TTC549 (cell line): ENCODE results near the gene DRG2.

Experiments used
- FAIRE-seq: peaks from 2 replicates; lab custom pipeline; 2012; peaks lifted over from hg19 to GRCh38; lab: Jason Lieb, UNC

Gene DRG2, protein sequence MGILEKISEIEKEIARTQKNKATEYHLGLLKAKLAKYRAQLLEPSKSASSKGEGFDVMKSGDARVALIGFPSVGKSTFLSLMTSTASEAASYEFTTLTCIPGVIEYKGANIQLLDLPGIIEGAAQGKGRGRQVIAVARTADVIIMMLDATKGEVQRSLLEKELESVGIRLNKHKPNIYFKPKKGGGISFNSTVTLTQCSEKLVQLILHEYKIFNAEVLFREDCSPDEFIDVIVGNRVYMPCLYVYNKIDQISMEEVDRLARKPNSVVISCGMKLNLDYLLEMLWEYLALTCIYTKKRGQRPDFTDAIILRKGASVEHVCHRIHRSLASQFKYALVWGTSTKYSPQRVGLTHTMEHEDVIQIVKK

DNA sequence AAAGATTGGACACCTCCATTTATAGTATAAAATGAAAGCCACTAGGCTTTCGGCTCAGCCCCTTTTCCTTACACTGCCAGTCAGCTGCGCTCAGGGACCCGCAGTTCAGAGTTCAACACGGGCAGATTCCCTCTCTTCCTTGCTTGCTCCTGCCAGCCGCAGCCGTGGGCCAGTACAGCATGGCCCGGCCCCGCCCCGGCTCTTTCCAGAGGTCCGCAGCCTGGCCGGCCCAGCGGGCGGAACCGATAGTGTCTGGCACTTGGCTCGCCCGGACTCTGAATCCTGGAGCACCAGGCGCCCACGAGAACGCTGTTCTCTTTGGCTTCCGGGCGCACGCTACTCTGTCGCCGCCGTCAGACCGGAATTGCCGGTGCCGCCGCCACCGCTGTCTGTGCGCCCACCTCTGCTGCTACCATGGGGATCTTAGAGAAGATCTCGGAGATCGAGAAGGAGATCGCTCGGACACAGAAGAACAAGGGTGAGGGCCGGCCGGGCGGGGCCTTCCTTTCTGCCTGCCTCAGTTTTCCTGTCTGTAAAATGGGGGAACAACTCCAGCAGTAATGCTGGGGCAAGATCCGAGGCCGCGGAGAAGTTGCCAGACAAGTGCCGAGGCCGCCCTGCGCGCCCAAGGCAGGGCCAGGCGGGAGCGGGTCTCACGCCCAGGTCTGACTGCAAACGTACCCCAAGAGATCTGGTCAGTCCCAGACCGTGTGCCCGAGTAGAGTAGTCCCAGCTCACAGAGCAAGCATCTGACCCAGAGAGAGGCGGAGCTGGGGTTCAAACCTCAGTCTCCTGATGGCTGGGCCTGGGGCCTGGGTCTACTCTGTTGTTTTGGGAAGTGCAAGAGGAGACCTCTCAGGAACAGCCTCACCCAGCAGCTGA, at the start of gene DRG2:
Gene DRG2, plus strand, starts transcription at position 339 of the 882 bp plus-strand sequence. Its CDS starts 76 bp downstream, at position 415.
- no peak for FAIRE-seq

DNA sequence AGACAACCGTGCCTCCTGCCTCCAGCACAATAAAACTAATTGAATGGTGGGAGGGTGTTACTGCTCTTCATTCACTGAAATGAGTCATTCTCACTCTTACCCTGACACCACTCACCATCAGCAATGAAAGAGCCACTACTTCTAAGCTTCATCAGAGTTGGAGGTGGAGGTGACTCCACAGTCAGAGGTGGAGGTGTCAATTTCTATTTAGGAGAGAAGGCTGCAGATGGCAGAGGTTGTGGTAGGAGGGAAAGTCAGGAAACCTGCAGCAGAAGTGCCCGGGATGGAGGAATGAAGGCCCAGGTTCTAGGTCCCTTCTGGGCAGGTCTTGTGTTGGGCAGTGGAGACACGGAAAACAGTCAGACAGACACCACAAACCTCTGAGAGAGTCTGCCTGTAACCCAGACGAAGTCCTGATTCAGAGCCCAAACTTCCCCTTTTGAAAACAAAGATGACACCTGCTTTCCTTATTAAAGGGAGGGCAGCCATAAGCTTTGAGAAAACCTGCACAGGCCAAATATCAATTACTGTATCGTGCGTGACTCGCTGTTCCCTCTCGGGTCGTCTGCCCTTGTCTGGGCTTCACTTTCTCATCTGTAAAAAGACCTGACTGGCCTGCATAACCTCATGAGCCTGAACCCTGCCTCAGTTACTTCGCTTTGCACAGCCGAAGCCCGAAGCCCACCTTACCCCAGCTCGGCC, 49.4 kb upstream of the DRG2 start:
- FAIRE-seq = no peak

DNA sequence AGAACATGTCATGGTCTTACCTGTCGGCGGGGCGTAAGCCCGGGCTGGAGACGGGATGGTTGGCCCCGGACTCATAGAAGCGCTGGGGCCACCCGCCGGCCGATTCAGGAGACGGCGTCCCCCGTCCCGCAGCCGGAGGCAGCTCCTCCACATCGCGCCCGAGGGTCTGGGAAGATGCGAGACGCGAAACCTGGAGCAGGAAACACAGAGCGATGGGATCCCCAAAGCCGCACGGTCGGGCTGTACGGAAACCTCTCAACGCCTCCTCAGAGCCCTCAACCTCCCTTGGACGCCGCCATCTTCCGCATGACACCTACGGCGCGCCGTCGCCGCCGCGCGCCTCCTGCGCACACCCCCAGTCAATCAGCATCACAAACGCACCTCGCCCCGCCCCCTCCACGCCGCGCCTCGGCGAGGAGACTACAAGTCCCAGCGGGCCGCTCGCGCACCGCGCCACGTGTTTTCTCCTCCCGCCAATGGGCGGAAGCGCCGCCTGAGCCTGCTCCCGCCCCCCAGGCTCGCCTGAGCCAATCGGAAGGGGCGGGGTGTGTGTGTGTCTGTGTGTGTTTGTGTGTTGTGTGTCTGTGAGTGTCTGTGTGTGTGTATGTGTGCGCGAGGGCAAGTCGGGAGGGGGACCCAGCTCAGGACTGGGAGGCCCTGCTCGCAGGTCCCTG, 48.8 kb upstream of the DRG2 start, which contains the start of the genes ATPAF2 and GID4:
Gene ATPAF2, minus strand, starts transcription at position 308 of the 674 bp plus-strand sequence. Its CDS starts 155 bp downstream, at position 153.
Gene GID4, plus strand, starts transcription at position 548 of the 674 bp plus-strand sequence. Its CDS starts 57 bp downstream, at position 605.
- peak; percentile 90 for FAIRE-seq

DNA sequence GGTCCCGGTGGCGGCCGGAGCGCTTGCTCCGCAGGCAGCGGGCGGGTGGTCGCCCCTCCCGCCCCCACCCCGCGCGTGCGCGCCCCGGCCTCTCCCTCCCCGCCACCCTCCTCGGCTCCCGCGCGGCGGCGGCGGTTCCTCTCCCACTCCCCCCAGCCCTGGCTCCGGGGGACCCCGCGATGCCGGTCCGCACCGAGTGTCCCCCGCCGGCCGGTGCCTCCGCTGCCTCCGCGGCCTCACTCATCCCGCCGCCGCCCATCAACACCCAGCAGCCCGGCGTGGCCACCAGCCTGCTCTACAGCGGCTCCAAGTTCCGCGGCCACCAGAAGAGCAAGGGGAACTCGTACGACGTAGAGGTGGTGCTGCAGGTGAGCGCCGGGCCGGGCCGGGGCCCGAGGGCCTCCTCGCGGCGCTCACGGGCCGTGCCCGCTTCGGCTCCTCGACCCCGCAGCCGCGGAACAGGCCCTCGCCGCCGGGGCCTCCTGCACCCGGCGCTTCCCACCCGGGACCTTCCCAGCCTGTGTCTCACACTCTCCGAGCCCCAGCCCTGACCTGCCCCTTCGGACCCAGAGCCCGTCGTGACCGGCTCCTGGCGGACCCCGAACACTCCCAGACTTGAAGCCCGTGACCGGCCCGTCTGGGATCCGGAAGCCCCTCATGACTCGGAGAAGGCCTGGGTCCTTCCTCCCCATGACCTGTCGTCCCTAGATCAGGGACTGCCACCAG, 48.0 kb upstream of the DRG2 start:
- no peak for FAIRE-seq

DNA sequence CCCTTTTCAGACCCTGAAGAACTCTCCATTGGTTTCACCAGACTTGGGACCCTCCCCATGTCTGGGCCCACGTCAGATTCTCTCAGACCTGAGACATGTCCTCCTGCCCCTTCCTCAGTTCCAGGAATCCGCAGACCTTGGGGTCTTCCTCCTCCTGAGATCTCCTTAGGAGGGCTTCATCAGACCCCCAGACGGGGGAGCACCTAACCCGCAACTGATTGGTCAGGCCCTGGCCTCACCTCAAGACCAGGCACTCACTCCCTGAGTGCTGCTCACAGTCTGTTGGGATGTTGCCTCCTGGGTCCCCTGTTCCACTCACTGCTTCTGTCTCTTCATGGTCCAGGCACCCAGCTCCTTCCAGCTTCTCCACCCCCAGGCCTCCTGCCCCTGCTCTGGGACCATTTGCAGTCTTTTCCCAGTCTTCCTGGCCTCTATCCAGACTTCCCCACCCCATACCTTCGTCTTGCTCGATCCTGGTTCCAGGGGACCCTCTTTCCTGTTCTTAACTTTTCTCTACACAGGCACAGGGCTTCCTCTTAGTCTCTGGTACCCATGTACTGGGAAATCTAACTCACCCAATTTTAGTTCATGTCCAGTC, 47.4 kb upstream of the DRG2 start:
- no peak for FAIRE-seq

DNA sequence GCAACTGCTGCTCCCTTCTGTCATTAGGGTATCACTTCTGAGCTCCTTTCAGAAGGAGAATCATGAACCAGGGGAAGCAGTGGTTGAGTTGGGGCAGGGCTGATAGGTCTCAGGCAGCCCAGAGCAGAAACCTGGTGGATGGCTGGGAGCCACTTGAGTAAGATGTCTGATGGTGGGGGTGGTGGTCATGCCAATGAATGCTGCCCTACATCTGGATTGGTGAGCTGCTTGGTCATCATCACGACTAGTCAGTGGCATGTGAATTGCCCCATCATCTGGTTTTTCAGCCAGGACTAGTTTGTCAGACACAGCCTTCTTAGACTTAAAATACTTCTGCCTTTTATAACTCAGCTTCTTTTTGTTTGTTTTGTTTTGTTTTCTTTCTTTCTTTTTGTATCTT, 46.0 kb upstream of the DRG2 start:
- no peak for FAIRE-seq

DNA sequence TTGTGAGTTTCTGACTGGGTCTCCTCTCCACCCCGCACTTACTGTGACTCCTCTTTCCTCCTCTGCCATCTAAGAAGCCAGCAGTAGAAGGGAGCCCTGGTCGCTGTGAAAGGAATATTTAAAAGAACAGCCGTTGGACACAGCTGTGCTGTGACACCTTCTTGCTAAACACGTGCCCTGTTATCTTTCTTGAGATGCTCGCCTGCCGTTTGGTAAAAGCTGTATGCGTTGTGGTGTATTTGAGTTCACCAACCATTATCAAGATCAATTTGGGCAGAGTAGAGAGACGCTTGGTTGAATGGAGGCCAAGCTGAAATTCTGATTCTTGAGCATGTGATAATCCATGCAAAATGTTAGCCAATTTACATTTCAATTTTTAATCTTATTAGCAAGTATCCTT, 44.8 kb upstream of the DRG2 start:
- FAIRE-seq = no peak

DNA sequence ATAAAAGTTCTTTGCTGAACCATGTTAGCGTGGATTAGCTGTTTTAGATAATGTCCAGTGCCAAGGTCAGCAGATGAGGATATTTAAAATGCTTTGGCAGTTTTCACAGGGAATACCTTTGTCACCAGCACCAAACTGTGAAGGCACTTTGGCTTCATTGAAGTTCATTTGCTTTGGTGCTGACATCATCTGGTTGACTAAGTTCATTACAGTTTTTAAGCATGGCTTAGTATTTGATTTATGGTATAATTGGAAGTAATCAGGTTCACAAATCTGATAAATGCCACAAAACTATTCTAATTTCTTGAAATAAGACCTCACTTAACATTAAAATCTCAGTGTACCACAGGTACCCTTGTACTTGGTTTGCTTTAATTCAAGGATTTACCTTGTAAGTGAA, 44.3 kb upstream of the DRG2 start:
- no peak for FAIRE-seq

DNA sequence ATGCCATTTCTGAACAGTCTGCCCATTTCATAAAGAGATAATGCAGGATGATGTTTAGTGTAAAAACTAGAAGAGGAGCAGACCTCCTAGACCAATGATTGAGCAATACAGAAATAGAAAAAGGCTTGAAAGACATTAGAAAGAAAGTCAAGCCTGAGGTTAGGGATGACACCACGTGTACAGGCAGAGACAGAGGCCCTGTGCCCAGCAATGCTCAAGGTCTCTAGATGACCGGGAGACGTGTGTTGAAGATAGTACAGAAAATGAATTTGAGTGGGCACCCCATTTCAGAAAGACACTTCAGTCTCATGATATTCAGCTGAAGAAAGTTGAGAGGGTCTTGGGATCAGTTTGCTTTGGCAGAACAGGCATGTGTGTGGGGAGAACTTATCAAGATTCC, 43.1 kb upstream of the DRG2 start:
- FAIRE-seq = no peak

DNA sequence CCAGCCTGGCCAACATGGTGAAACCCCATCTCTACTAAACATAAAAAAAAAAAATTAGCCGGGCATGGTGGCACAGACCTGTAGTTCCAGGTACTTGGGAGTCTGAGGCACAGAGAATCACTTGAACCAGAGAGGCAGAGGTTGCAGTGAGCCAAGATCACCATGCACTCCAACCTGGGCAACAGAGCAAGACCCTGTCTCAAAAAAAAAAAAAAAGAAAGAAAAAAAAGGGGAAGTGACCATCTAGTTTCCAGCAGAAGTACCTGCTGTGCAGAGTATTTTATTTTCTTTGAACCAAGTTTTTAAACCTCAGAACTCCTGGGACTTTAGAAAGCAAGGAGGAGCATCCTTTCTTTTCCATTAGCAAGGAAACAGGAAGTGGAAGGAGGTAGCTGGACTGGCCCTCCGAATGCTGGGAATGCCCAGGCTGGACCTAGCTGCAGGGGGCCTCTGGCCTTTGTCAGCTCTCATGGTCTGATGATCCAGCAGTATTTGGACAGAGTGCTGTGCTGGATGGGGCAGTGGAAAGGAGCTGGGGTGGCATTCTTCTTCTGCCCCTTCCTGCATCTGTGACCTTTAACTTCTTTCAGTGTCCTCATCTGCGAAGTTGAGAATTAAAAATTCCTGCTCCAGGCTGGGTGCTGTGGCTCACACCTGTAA, 41.9 kb upstream of the DRG2 start:
- FAIRE-seq = no peak

DNA sequence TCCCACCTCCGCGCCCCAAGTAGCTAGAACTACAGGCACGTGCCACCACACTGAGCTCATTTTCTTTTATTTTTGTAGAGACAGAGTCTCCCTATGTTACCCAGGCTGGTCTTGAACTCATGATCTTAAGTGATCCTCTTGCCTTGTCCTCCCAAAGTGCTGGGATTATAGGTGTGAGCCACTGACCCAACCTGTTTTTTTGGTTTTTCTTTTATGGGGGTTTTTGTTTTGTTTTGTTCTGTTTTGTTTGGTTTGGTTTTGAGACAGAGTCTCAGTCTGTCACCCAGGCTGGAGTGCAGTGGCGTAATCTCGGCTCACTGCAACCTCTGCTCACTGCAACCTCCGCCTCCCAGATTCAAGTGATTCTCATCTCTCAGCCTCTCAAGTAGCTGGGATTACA, 32.2 kb upstream of the DRG2 start:
- FAIRE-seq = no peak

DNA sequence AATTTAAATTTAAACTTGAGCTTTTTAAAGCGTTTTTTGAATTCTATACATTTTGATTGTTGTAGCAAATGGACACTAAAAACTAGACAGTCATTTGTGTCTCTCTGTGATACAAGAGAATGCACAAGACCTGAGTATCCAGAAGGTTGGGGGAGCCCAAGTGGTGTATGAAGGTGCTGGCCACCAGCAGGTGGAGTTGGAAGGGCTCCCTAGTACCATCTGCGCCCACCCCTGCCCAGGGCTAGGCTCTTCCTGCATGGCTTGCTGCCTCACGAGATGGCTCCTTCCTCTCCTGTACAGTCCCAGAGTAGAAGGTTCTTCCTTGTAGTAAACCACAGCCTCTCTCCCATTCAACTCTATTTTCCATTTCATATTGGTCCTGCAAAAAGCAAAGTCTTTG, 31.5 kb upstream of the DRG2 start:
- no peak for FAIRE-seq

DNA sequence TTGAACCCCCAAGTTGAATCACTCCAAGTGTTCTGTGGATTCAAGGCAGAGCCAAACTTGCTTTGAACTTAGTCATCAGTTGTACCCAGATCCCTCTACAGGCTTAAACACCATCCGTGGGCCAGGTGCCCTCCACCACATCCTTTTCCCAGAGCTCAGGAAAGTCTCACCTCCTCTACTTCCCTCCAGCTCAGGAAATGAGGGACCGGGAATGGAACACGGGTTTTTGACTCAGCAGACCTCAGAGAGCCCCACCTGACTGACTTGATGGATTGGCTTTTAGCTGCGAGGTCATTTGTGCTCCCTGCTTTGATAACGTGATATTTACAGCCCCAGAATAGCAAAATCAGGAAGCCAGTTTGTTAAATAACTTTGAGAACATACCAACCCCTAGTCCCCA, 28.5 kb upstream of the DRG2 start:
- no peak for FAIRE-seq

DNA sequence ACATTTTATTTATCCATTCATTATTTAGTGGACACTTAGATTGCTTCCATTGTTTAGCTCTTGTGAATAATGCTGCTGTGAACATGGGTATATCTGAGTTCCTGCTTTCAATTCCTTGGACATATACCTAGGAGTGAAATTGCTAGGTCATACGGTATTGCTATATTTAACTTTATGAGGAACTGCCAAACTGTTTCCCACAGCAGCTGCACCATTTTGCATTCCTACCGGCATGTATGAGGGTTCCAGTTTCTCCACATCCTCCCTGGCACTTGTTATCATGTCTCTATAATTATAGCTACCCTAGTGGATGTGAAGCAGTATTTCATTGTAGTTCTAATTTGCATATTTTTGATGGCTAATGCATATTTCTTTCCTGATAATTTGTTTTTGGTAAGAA, 23.7 kb upstream of the DRG2 start:
- no peak for FAIRE-seq

DNA sequence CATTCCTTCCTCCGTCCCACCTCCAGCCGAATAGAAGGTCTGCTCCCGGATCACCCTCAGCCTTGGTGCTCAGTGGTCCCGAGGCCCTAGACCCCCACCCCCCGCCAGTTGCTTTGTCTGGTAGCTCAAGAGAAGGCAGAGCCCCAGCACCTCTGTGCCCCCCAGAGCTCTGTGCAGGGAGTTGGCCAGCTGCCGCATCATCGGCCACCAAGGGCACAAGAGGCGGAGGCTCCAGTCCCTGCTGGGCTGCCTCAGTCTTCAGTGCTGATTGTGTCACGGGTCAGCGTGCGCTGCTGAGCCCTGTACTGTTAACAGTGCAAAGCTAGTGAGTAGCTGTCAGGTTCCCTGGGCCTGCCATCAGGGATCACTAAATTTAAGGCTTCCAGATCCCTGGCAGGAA, 22.2 kb upstream of the DRG2 start:
- no peak for FAIRE-seq

DNA sequence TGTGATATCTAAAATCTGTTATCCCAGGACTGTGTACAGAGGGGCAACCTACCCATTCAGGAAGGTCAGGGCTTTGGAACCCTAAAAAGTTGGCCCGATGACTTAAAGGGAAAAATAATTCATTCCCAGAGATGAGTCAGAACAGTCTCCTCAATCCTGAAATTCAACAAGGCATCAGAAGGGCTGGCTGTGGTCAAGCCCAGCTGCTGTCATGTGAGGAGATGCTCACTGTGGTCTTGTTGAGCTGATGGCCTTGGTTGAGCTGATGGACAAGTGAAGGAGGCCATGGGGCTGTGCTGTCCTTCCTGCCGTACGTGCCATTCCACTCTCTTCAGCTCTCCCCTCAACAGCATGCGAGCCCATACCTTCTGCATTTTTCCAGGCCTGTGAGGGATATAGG, 20.9 kb upstream of the DRG2 start:
- FAIRE-seq = no peak

DNA sequence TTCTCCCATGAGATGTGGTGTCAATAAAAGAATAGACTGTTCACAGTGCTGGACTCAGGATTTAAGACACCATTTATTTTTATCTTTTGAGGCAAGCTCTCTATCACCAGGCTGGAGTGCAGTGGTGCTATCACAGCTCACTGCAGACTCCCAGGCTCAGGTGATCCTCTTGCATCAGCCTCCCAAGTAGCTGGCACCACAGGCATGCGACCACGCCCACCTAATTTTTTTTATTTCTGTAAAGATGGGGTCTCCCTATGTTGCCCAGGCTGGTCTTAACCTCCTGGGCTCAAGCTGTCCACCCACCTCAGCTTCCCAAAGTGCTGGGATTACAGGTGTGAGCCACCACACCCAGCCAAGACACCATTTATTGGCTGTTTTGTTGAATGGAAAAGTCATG, 18.6 kb upstream of the DRG2 start:
- FAIRE-seq = no peak

DNA sequence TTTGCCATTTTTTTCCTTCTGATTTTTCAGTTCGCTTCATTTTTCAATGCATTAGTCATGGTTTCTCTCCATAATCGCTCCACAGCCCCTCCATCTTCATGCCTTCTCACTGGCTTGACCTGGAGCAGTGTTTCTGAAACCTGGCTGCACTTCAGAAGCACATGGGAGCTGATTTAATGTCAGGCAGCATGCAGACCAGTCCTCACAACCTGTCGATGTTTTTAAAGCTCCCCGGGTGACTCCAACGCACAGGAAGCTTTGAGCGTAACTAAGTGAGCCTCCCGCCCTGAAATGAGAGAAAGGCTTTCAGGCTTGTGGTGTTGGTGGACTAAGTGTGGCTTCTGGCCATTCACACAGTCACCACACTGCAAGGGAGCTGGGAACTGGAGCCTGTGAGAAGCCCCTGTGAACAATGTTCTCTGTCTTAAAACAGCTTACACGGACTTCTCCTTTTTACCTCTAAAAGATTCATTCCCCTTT, 16.8 kb upstream of the DRG2 start:
- no peak for FAIRE-seq

DNA sequence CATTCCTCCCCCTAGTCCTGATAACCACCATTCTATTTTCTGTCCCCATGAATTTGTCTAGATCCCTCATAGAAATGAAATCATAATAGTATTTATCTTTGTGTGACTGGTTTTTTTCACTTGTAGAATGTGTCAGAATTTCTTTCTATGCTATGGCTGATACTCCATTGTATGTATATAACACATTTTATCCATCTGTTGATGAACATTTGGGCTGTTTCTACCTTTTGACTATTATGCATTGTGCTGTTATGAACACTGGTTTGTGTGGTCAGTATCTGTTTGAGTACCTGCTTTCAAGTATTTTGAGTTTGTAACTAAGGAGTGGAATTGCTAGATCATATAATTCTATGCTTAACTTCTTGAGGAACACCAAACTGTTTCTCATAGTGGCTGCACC, 16.0 kb upstream of the DRG2 start:
- FAIRE-seq = no peak

DNA sequence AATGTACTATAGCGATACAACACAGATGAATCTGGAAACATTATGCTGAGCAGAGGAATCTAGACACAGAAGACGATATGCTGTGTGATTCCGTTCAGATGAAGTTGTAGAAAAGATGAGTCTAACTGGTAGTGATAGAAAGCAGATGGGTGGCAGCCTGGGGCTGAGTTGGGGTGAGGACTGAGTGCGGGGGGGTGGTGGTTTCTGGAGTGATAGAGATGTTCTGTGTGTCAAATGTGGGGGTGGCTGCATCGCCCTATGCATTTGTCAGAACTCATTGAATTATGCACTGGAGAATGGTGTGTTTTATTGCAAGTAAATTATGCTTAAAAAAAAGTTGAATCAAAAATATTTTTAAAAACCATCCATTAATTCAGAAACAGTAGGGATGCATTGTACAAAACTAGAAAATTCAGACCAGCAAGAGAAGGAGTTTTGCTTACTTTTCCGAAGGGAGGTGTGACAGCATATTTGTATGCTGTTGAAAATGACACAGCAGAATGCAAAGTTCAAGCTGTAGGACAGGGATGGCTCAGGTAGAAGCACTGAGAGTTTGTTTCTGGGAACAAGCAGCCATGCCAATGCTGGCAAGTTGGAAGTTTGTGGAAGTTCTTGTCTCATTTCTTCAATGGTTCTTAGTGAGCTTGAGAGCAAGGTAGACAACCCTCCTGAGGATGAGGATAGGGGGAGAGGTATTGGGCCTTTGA, 13.0 kb upstream of the DRG2 start:
- no peak for FAIRE-seq
